ENCODE data around the gene ATF7IP.
"Not testable (repeated sequence)": the region's sequence is repeated elsewhere in the genome, so short reads cannot be mapped to it uniquely, and the experiment has no call there.

ATF7IP gene, protein sequence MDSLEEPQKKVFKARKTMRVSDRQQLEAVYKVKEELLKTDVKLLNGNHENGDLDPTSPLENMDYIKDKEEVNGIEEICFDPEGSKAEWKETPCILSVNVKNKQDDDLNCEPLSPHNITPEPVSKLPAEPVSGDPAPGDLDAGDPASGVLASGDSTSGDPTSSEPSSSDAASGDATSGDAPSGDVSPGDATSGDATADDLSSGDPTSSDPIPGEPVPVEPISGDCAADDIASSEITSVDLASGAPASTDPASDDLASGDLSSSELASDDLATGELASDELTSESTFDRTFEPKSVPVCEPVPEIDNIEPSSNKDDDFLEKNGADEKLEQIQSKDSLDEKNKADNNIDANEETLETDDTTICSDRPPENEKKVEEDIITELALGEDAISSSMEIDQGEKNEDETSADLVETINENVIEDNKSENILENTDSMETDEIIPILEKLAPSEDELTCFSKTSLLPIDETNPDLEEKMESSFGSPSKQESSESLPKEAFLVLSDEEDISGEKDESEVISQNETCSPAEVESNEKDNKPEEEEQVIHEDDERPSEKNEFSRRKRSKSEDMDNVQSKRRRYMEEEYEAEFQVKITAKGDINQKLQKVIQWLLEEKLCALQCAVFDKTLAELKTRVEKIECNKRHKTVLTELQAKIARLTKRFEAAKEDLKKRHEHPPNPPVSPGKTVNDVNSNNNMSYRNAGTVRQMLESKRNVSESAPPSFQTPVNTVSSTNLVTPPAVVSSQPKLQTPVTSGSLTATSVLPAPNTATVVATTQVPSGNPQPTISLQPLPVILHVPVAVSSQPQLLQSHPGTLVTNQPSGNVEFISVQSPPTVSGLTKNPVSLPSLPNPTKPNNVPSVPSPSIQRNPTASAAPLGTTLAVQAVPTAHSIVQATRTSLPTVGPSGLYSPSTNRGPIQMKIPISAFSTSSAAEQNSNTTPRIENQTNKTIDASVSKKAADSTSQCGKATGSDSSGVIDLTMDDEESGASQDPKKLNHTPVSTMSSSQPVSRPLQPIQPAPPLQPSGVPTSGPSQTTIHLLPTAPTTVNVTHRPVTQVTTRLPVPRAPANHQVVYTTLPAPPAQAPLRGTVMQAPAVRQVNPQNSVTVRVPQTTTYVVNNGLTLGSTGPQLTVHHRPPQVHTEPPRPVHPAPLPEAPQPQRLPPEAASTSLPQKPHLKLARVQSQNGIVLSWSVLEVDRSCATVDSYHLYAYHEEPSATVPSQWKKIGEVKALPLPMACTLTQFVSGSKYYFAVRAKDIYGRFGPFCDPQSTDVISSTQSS

DNA sequence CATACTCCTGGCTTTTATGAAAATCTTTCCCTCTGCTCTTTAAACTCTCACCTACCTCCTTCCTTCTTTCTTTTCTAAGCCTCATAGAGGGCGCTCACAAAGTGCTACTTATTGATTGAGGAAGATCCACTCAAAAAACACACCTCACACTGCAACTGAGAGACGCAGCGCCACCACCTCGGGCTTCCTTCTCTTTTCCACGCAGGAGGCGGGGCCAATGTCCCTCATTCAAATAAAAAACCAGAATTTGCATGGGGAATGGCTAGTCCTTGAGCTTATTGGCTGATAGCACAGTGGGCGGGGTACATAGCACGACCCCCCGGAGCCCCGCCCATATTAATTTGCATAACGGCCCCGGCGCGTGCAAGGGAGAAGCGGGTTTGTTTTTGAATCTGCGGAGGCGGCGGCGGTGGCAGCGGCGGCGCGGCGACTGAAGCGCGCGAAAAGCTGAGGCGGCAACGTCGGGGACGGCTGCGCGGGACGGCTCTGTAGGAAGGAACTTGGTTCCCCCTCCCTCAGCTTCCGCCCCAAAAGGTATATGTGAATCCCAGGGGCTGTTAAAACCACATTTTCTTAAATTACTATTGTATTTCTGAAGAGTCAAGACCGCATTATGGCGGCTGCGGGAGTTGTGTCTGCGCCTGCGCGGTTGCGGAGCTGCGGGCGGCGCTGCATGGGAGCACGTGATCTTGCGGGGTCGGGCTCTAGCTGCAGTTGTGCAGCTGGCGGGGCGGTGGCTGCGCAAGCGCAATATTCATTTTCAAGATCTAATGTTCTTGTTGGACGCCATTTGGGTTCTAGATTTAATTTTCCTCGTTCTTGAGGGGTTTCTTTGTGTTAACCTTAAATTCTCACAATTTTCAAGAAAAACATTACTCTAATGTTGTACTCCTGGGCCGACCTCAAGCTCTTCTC, at the start of gene ATF7IP:
ATF7IP (plus strand) TSS at position 389 of the 915 bp plus-strand sequence. CDS start 58,234 bp downstream, outside the sequence.
- DNase-seq = peak; percentile 41

DNA sequence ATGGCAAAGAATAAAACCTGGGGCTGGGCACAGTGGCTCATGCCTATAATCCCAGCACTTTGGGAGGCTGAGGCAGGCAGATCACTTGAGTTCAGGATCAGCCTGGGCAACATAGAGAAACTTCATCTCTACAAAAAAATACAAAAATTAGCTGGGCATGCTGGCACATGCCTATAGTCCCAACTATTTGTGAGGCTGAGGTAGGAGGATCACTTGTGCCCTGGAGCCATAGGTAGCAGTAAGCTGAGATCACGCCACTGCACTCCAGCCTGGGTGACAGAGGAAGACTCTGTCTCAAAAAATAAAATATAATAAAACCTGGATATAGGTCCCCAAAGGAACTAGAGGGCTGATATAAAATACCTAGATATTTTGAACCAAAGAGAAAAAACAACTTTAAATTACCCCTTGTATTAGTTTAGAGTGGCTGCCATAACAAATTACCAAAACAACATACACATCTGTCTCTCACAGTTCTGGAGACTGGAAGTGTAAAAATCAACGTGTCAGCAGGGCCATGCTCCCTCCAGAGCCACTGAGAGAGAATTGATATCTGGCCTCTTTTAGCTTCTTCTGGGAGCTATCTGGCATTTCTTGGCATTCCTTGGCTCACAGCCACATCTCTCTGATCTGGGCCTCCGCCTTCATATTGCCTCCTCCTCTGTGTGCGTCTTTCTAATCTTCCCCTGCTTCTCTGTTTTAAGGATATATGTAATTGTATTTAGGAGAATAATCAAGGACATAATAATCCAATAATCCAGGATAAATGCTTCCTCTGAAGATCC, 47.9 kb upstream of the ATF7IP start:
- no peak for DNase-seq

DNA sequence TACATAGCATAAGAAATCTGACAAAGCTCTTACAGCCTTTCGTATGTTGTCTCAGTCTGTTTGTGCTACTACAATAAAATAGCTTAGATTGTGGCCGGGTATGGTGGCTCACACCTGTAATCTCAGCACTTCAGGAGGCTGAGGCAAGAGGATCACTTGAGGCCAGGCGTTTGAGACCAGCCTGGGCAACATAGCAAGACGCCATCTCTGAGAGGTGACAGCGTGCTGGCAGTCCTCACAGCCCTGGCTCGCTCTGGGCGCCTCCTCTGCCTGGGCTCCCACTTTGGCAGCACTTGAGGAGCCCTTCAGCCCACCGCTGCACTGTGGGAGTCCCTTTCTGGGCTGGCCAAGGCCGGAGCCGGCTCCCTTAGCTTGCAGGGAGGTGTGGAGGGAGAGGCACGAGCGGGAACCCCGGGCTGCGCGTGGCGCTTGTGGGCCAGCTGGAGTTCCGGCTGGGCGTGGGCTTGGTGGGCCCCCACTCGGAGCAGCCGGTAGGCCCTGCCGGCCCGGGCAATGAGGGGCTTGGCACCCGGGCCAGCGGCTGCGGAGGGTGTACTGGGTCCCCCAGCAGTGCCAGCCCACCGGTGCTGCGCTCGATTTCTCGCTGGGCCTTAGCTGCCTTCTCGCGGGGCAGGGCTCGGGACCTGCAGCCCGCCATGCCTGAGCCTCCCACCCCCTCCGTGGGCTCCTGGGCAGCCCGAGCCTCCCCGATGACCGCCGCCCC, 45.6 kb upstream of the ATF7IP start:
- DNase-seq = not testable (repeated sequence)

DNA sequence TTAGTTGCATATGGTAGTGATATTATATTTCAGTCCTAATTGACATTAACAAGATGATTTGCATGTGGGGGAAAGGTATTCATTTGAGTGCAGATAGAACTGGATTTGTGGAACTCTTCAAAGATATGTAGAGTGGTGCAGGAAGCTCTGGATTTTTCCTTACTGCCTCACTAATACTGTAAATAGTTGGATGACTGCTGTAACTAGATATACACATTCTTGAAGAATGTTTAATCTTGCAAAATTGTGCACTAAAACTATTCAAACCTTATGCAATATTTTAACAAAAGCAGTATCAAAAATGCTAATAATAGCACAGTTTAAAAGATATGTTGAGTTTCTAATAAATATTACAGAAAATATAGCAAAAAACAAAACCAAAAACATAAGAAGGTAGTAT, 43.1 kb upstream of the ATF7IP start:
- no peak for DNase-seq

DNA sequence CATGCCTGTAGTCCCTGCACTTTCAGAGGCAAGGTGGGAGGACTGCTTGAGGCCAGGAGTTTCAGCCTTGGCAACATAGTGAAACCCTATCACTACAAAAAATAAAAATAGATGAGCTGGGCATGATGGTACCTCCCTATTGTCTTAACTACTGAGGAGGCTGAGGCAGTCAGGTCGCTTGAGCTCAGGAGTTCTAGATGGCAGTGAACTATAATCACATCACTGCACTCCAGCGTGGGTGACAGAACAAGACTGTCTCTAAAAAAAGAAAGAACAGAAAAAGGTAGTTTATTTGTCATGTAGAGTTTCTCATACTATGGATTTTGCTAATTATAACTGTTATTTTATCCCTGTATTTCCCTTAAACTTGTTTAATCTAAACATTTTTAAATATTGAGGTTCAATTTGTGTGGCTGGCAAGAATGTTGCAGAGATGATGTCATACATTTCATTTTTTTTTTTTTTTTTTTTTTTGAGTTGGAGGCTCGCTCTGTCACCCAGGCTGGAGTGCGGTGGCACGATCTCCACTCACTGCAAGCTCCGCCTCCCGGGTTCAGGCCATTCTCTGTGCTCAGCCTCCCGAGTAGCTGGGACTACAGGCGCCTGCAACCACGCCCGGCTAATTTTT, 39.7 kb upstream of the ATF7IP start:
- DNase-seq = no peak

DNA sequence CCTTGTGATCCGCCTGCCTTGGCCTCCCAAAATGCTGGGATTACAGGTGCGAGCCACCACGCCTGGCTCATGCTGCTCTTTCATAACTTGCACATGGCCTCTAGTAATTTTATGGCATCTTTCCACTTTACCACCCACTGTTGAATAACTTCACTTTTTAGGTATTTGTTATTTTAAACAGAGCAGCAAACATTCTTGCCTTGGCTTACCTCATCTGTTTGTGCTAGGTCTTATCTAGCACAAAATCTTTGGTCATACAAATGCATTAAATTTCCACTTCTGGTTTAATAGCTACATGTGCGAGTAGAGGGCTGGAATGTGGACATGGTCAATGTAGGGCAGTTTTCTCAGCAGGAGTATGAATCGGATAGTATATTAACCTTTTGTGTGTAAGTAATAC, 38.8 kb upstream of the ATF7IP start:
- no peak for DNase-seq

DNA sequence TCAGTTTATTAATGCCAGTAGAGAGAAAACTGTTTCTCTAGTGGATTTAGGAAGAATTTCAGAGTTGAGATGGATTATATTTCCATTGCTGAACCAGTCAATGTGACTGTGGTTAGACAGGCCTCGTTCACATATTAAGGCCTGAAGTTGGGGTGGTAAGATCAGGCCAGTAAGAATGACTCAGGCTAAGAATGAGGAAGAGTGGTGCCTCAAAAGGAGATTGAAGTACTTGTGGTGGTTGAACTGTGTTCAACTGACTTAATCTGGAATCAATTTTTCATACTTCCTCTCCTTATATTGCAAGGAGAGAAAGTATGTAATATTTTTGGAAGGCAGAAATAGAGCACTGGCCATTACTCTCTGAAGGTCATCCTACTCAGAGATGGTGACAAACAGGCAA, 37.8 kb upstream of the ATF7IP start:
- no peak for DNase-seq

DNA sequence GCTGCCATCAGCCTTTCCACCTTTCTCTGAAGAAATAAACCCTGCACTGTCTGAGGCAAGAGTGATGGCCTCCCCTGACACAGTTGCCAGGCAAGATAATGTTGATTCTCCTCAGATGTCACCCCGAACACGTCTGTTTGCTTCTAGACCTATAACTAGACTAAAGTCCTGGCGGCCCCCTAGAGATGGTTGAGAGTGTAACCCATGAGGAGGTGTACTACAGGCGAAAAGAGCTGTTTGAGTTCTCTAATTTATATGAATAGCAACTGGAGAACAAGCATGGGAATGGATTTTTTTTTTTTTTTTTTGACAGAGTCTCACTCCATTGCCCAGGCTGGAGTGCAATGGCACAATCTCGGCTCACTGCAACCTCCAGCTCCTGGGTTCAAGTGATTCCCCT, 33.0 kb upstream of the ATF7IP start:
- no peak for DNase-seq

DNA sequence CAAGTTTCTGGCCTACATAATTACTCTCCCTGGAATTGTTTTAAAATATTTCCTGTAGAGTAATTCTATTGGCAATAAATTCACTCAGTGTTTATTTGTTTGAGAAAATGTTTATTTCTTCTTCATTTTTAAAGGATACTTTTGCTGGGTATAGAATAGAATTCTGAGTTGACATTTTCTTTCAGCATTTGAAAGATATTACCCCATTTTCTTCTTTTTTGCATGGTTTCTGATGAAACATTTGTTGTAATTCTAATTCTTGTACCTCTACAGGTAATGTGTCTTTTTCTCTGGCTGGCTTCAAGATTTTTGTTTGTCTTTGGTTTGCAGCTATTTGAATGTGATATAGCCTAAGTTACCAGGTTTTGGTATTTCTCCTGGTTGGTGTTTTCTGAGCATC, 25.1 kb upstream of the ATF7IP start:
- no peak for DNase-seq

DNA sequence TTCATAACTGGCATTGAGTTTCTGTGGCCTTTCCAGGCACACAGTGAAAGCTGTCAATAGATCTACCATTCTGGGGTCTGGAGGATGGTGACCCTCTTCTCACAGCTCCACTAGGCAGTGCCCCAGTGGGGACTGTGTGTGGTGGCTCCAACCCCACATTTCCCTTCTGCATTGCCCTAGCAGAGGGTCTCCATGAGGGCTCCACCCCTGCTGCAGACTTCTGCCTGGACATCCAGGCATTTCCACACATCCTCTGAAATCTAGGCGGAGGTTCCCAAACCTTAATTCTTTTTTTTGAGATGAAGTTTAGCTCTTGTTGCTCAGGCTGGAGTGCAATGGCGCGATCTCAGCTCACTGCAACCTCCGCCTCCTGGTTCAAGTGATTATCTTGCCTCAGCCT, 14.0 kb upstream of the ATF7IP start:
- DNase-seq = not testable (repeated sequence)

DNA sequence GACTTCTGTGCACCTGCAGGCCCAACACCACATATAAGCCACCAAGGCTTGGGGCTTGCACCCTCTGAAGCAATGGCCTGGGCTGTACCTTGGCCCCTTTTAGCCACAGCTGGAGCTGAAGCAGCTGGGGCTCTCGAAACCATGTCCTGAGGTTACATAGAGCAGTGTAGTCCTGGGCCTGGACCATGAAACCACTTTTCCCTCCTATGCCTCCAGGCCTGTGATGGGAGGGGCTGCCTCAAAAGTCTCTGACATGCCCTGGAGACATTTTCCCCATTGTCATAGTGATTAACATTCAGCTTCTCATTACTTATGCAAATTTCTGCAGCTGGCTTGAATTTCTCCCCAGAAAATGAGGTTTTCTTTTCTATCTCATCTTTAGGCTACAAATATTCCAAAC, 13.4 kb upstream of the ATF7IP start:
- not testable (repeated sequence) for DNase-seq

DNA sequence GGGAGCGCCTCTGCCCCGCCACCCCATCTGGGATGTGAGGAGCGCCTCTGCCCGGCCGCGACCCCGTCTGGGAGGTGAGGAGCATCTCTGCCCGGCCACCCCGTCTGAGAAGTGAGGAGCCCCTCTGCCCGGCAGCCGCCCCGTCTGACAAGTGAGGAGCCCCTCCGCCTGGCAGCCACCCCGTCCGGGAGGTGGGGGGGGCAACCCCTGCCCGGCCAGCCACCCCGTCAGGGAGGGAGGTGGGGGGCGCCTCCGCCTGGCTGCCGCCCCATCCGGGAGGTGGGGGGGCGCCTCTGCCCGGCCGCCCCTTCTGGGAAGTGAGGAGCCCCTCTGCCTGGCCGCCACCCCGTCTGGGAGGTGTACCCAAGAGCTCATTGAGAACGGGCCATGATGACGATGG, 10.8 kb upstream of the ATF7IP start:
- DNase-seq = not testable (repeated sequence)

DNA sequence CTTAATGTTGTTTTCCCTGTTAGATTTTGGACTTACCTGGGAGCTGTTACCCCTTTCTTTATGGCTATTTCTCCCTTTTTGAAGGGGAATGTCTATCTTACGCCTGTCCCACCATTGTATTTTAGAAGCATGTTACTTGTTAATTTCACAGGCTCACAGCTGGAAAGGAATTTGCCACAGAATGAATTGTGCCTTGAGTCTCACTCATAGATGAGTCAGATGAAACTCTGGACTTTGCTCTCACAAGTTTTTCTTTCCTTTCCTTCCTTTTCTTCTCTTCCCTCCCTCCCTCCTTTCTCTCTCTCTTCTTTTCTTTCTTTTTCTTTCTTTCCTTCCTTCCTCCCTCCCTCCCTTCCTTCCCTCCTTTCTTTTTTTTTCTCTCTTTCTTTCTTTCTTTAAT, 9.3 kb upstream of the ATF7IP start:
- DNase-seq = no peak

DNA sequence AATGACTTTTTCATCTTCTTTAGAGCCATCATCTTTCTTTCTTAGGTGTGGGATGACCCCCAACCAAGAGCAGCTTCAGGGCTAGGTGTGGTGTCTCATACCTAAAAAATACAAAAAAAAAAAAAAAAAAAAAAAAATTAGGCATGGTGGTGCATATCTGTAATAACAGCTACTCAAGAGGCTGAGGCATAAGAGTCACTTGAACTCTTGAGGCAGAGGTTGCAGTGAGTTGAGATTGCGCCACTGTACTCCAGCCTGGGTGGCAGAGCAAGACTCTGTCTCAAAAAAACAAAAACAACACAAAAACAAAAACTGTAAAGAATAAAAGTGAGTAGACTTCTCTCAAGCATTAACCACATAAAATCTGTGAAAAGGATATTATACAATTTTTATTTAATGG, 8.0 kb upstream of the ATF7IP start:
- no peak for DNase-seq

DNA sequence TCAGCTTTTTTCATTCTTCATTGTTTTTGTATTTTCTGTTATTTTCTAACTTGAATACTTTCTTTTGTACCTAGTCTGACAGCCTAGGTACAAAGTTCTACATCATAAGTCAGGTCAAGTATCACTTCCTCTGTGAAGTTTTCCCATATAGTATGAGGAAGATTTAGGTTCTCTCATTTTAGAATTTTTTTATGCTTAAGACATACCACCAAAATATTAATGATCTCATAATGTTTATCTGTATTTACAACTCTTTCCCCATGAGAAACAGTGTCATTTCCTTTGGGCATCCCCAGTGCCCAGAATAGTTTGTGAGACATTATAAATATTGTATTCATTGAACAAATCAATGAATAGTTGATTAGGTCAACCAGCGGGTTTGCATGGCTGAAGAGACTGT, 3.1 kb upstream of the ATF7IP start:
- no peak for DNase-seq

DNA sequence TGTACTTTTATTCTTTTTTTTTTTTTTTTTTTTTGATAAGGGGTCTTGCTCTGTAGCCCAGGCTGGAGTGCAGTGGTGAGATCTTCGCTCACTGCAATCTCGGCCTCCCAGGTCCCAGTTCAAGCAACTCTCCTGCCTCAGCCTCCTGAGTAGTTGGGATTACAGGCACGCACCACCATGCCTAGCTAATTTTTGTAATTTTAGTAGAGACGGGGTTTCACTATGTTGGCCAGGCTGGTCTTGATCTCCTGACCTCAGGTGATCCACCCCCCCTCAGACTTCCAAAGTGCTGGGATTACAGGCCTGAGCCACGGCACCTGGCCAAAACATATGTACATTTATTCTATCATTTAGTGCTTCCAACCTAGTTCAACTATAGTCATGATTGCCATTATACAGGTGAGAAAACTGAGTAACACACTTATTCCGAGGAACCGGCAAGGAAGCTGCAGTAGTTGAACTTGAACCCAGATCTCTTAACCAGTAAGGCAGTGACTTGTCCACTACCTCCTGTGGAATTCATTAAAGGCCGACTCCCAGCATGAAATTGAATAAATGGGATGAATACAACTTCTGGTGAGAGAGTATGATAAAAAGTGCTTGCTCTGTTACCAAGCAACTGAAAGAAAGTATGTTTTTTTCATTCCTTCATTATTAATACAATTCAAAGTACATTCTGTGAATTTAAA, 755 bp upstream of the ATF7IP start:
- no peak for DNase-seq

DNA sequence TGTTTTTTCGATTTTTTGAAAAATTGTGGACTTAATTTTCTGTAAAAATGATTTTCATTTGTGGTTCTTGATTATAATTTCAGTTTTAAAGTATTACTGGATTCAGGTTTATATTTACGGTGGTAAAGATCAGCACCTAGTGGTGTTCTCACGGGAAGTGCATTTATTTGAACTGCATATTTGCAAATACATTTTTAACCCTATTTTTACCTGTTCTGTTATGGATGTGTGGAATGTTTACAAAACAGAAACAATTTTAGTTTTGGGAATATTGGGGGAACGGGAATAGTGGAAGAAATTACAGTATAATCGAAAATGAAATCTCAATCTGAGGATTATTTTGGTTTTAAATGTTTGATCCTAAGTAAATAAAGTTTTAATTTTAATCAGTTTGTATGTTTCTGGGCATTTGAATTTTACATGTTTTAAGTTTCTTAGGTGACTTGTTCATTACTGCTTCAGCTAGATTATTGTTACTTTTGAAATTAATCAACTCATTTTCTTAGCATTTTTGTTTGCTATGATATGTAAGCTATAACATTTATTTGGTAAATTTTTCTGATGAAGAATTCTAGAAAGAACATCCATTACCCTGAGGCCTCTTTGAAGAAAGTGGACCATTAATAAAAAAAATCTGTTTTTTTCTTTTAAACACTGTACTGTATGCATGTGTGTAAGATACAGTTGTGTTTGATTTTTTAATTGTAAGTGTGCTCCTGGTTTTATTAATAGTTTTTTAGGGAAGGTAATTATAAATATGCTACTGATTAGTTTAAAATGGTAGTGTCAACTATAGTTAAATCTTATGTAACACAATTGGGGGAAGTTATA, 942 bp downstream of the ATF7IP start:
- DNase-seq = peak; percentile 38

DNA sequence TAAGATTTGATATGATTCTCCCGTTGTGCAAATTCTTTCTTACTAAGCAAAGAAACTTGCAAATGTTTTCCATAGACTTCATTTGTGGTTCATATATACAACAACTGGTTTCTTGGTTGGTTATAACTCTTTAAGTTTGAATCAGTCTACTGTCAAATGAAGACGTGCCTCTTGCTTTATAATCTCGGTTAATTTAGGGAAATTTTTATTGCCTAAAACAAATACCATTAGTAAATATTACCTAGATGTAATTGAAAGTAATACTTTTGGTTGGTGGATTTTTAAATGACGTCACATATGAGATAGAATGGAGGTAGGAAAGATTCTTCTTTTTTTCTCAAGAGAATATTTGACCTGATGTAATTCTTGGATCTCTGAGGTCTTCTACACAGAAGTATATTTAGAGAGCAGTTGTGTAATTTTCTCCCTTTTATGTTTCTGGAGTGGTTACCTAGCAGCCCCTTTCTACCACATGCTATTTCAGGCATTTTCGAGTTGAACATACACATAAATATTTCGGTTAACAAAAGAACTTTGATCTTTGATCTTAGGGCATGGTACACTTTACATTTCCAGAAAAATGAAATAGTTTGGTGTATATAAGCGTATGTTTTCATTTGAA, 1.7 kb downstream of the ATF7IP start:
- no peak for DNase-seq

Data from NCI-H1105 treated with DMSO at 0.1 percent for 48 hours (cell line).